Duodenal mucosa (tissue), 2 donors: Measurements from ENCODE around the gene AVP.
"Not testable (repeated sequence)": the region's sequence is repeated elsewhere in the genome, so short reads cannot be mapped to it uniquely, and the experiment has no call there.

Experiments
- H3K27ac ChIP-seq: one replicate; pipeline ENCODE4 v1.7.0; 2013; ENCODE audit warnings: low read depth, low read length
- H3K27me3 ChIP-seq, 2 donors: one replicate each; pipeline ENCODE4 v1.7.0; 2013; ENCODE audit warnings: low read length in 2 of 2, control low read depth in 1 of 2; ENCODE audit not compliant: insufficient read depth in 2 of 2, control insufficient read depth in 1 of 2
- H3K36me3 ChIP-seq, 2 donors: one replicate each; pipeline ENCODE4 v1.7.0; 2013; ENCODE audit warnings: low read length in 2 of 2, control low read depth in 1 of 2; ENCODE audit not compliant: insufficient read depth in 2 of 2, control insufficient read depth in 1 of 2
- H3K4me1 ChIP-seq, 2 donors: one replicate each; pipeline ENCODE4 v1.7.0; 2013; ENCODE audit warnings: low read length in 2 of 2, control low read depth in 1 of 2; ENCODE audit not compliant: insufficient read depth in 2 of 2, control insufficient read depth in 1 of 2
- H3K4me3 ChIP-seq, 2 donors: one replicate each; pipeline ENCODE4 v1.7.0; 2013; ENCODE audit warnings: low read length in 2 of 2, low read depth in 1 of 2
- H3K9ac ChIP-seq, 2 donors: one replicate each; pipeline ENCODE4 v1.7.0; 2013; ENCODE audit warnings: low read length in 2 of 2, low read depth in 1 of 2
- H3K9me3 ChIP-seq, 2 donors: one replicate each; pipeline ENCODE4 v1.7.0; 2013; ENCODE audit warnings: low read length in 2 of 2, control low read depth in 1 of 2; ENCODE audit not compliant: control insufficient read depth in 1 of 2

The AVP gene

DNA sequence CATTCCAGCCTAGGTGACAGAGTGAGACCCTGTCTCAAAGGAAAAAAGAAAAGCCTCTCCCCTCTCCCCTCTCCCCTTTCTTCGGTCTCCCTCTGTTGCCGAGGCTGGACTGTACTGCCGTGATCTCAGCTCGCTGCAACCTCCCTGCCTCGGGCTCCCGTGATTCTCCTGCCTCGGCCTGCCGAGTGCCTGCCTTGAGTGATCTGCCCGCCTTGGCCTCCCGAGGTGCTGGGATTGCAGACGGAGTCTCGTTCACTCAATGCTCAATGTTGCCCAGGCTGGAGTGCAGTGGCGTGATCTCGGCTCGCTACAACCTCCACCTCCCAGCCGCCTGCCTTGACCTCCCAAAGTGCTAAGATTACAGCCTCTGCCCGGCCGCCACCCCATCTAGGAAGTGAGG is 39.6 kb upstream of the AVP start:
- not testable (repeated sequence) for H3K27me3 ChIP-seq, H3K27ac ChIP-seq, H3K4me3 ChIP-seq, H3K9ac ChIP-seq, H3K4me1 ChIP-seq, H3K9me3 ChIP-seq
- peaks cover 5 to 28% of the 10 kb centered on the region in 2 donors for H3K36me3 ChIP-seq

DNA sequence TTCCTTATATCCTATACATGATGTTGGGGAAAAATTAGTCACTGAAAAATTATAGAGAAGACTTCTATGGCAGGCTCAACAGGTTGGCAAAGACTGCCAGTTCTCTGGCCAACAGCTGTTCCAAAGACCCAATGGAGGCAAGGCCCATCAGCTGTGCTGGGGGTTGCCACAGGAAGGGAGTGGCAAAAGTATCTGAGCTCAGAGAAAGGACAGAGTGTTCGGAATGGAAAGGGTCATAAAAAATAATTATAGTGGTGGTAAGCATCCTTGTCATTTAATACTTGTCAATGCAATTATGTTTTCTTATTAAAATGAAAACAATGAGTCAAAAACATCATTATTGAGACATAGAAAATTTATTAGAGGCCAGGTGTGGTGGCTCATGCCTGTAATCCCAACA is 39.0 kb upstream of the AVP start:
- no peak overlapping the region for H3K27ac ChIP-seq

DNA sequence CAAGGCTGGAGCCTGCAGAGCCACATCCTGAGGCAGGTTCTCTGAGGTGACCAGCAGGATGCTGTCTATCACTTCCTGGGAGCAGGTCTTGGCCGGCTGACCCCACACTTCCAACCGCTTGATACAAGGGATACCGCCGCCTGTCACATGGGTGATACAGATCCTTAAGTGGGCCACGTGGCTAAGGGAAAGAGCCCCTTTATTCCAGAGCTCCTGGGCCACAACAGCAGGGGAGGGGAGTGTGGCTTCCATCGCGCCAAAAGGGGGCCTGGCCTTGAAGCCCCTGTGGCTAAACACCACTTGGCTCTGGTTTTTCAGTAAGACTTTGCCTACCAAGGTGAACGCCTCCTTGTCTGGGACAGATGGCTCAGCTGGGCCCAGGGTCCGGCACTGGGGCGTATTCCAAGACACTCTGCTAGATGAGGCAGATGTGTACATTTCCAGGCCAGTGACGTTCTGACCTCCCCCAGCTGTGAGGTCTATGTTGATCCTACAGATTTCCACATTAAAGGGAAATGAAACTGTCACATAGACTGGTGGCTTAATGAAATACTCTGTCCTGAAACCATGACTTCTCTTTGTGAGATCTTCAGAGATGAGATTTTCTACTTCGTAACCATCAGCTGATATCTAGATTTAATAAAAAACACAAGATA is 37.6 kb upstream of the AVP start:
- no peak overlapping the region for H3K27ac ChIP-seq
- H3K9me3 ChIP-seq, result no peaks in the 10 kb centered on the region
- no peak overlapping the region for H3K9ac ChIP-seq
- H3K36me3 ChIP-seq, result peaks cover 5 to 30% of the 10 kb centered on the region in 2 donors
- H3K4me3 ChIP-seq, result no peak overlapping the region
- no peaks in the 10 kb centered on the region for H3K4me1 ChIP-seq
- no peaks in the 10 kb centered on the region for H3K27me3 ChIP-seq

More for the DNA sequence above, 39.0 kb upstream of the AVP start:
- Histone ChIP-seq H3K4me1 (no peaks in the 10 kb centered on the region), H3K27me3 (no peaks in the 10 kb centered on the region), H3K4me3 (no peak overlapping the region), H3K9me3 (no peaks in the 10 kb centered on the region), H3K9ac (no peak overlapping the region), H3K36me3 (peaks cover 5 to 30% of the 10 kb centered on the region in 2 donors)

DNA sequence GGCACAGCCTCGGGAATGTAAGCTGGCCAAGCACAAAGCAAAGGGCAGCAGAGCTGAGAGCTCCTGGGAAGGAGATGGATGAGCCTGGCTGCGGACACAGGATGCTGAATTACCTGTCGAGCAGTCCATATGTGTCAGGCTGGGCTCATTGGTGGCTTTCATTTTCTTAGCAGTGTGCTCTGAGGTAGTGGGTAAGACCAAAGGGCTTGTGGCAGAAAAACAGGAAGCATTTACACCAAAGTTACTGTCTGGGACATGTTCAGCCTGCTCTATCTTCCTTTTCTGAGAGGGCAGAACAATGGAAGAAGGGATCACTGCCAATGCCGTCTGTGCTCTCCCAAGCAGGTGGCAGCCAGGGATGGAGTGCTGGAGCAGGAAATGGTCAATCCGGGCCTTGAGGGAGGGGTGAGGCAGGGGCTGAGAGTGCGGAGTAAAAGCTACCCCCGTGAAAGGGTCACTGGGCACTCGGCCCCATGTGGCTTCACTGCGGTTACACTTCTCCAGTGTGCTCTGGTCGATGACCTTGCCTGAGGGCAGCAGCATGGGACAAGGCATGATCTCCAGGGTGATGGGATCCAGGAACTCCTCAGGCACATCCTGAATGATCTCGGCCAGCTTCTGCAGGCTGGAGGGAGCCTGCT is 36.9 kb upstream of the AVP start:
- no peaks in the 10 kb centered on the region for H3K27me3 ChIP-seq
- no peak overlapping the region for H3K9ac ChIP-seq
- no peak overlapping the region for H3K4me3 ChIP-seq
- H3K9me3 ChIP-seq, result no peaks in the 10 kb centered on the region
- no peaks in the 10 kb centered on the region for H3K4me1 ChIP-seq
- H3K27ac ChIP-seq, result no peak overlapping the region
- peaks cover 5 to 30% of the 10 kb centered on the region in 2 donors for H3K36me3 ChIP-seq

DNA sequence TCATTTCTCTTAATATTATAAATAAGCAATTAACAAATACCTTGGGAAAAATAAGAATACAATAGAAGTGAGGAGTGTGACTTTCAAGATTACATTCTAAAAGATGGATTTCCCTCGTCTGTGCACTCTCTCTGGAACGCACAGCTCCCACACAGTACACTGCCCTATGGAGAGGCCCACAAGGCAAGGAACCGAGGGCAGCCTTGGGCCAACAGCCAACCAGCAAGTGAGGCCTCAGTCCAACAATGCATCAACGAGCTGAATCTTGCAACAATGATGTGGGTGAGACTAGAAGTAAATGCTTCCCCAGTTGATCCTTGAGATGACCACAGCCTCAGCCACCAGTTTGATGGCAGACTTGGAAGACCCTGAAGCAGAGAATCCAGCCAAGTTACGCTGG is 34.5 kb upstream of the AVP start:
- peaks cover 5 to 30% of the 10 kb centered on the region in 2 donors for H3K36me3 ChIP-seq
- H3K9ac ChIP-seq, result no peak overlapping the region
- no peaks in the 10 kb centered on the region for H3K4me1 ChIP-seq
- H3K27me3 ChIP-seq, result no peaks in the 10 kb centered on the region
- no peak overlapping the region for H3K27ac ChIP-seq
- H3K9me3 ChIP-seq, result no peaks in the 10 kb centered on the region
- no peak overlapping the region for H3K4me3 ChIP-seq

DNA sequence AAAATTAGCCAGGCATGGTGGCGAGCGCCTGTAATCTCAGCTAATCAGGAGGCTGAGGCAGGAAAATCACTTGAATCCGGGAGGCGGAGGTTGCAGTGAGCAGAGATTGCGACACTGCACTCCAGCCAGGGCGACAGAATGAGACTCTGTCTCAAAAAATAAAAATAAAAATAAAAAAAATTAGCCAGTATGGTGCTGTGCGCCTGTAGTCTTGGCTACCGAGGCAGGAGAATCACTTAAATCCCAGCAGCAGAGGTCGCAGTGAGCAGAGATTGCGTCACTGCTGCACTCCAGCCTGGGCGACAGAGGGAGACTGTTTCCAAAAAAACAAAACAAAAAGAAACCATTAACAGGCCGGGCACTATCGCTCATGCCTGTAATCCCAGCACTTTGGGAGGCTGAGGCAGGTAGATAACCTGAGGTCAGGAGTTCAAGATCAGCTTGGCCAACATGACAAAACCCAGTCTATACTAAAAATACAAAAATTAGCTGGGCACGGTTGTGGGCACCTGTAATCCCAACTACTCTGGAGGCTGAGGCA is 33.4 kb upstream of the AVP start:
- H3K9ac ChIP-seq, H3K27ac ChIP-seq, H3K27me3 ChIP-seq, H3K4me3 ChIP-seq, H3K4me1 ChIP-seq, H3K9me3 ChIP-seq: not testable (repeated sequence)
- H3K36me3 ChIP-seq, result peaks cover 3 to 34% of the 10 kb centered on the region in 2 donors

DNA sequence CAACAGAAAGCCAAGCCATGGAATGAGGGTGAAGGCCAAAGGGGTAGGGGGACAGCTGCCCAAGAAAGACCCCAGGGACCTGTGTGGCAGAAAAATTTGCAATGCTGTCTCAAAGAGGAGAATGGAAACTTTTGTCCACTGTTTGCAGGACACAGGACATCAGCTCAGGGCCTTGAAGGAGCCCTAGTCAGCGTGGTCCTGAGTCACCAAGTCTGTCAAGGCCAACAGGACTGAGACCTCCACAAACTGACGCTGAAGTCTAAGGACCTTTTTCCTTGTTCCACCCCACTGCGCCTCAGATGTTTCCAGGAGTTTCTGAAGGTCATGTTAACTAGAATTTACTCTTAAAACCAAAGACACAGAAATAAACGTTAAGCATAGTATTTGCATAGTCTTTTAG is 31.8 kb upstream of the AVP start:
- Histone ChIP-seq H3K4me3 (no peak overlapping the region), H3K4me1 (no peaks in the 10 kb centered on the region), H3K9me3 (no peaks in the 10 kb centered on the region), H3K9ac (no peak overlapping the region), H3K27ac (no peak overlapping the region), H3K27me3 (no peaks in the 10 kb centered on the region), H3K36me3 (peaks cover 0 to 26% of the 10 kb centered on the region in 2 donors)

DNA sequence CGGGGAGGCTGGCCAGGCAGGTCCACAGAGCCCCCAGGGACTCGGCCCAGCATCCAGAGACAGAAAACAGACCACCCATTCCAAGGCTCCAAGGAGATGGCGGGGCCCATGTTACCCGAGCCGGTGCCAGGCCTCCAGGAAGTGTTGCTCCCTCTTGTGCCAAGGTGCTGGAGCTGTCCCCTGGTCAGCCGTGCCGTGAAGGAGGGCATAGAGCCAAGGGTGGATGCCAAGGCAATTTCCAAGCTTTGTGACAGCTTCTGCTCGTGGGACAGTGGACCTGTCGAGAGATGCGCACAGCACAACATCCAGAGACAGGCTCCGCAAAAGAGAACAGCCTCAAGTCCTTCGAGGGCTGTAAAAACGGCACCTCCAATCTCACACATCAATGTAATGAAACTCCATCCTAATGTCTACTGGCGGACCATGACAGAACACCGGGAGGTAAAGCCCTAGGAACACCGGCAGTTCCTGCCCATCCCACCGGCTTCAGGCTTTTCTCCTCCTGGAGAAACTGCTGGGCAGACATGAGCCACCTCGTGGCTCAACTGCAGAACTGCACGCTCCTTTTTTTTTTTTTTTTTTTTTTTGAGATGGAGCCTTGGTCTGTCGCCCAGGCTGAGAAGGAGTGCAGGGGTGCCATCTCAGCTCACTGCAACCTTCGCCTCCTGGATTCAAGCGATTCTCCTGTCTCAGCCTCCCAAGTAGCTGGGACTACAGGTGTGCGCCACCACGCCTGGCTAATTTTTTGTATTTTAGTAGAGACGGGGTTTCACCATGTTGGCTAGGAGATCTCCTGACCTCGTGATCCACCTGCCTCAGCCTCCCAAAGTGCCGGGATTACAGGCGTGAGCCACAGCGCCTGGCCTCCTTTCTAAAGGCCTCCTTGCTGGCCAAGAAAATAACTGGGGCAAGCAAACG is 30.9 kb upstream of the AVP start:
- Histone ChIP-seq H3K36me3 (peaks cover 0 to 17% of the 10 kb centered on the region in 2 donors), H3K4me3 (no peak overlapping the region), H3K4me1 (no peaks in the 10 kb centered on the region), H3K9me3 (no peaks in the 10 kb centered on the region), H3K27ac (no peak overlapping the region), H3K9ac (no peak overlapping the region), H3K27me3 (no peaks in the 10 kb centered on the region)

DNA sequence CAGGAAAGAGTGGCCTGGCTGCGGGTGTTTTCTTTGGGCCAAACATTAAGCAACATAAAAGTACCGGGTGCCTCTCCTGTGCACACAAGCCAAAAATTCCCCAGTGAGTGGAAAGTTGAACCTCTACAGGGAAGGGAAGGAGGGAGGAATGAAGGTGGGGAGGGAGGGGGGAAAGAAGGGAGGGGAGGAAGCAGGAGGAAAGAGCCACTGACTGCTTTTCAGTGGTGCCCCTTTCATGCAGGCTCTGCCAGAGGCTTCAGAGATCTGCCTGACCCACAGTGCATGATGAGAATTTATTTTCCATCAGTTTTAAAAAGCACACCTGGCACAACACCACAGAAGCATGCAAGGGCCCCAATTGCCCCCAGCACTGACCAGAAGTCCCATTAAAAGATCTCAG is 27.5 kb upstream of the AVP start:
- Histone ChIP-seq H3K4me3 (no peak overlapping the region), H3K27ac (no peak overlapping the region), H3K36me3 (peaks cover 7 to 32% of the 10 kb centered on the region in 2 donors), H3K27me3 (no peaks in the 10 kb centered on the region), H3K9ac (no peak overlapping the region), H3K4me1 (no peaks in the 10 kb centered on the region), H3K9me3 (no peaks in the 10 kb centered on the region)

DNA sequence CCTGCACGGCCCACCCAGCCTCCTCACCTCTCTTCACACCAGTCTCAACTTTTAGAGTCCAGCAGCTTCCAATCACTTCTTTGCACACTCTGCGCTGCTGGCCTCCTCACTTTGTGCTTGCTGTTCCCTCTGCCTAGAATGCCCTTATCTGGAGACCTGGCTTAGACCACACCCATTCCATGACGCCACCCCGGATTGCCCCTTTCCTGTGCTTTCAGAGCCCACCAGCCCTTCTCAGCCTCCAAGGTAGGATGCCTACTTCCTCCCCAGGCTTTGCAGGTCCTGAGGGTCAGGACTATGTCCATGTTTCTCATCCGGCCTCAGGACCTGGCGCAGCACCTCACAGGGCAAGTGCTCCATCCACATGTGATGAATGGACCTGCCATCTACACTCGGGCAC is 27.0 kb upstream of the AVP start:
- Histone ChIP-seq H3K27ac (no peak overlapping the region), H3K27me3 (no peaks in the 10 kb centered on the region), H3K9ac (no peak overlapping the region), H3K4me1 (no peaks in the 10 kb centered on the region), H3K4me3 (no peak overlapping the region), H3K36me3 (peaks cover 7 to 32% of the 10 kb centered on the region in 2 donors), H3K9me3 (no peaks in the 10 kb centered on the region)
